Stimulated activated CD4-positive, alpha-beta T cell treated with anti-CD3 and anti-CD28 coated beads, Interleukin-12 subunit alpha, Interleukin-12 subunit beta, amount 100 ng/mL, for 48 hours (primary cell): ENCODE data around the gene MST1.

ENCODE experiments used
- DNase-seq, 3 donors: peaks; one replicate each; pipeline ENCODE4 v3.0.0-alpha.2; 2020; ENCODE audit warnings: low read depth in 2 of 3, low spot score in 1 of 3

MST1 gene

DNA sequence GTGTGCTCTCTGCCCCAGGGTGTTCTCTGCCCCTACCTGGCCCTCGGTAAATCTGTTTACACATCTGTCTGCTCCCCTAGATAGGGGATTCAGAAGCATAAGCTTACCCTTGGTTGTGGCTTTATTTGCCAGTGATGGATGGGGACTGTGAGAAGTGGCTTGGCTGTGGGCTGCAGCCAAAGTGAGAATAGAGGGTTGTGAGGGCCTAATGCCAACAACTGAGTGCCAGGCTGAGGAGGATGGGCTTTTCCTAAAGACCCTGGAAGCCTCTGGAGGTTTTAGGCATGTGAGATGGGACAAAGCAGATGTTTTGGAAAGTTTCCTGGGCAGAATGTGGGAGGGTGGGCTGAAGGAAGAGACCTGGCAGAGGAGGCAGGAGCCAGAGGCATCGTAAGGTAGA lies 30.6 kb downstream of the MST1 start:
- DNase-seq = no peak

DNA sequence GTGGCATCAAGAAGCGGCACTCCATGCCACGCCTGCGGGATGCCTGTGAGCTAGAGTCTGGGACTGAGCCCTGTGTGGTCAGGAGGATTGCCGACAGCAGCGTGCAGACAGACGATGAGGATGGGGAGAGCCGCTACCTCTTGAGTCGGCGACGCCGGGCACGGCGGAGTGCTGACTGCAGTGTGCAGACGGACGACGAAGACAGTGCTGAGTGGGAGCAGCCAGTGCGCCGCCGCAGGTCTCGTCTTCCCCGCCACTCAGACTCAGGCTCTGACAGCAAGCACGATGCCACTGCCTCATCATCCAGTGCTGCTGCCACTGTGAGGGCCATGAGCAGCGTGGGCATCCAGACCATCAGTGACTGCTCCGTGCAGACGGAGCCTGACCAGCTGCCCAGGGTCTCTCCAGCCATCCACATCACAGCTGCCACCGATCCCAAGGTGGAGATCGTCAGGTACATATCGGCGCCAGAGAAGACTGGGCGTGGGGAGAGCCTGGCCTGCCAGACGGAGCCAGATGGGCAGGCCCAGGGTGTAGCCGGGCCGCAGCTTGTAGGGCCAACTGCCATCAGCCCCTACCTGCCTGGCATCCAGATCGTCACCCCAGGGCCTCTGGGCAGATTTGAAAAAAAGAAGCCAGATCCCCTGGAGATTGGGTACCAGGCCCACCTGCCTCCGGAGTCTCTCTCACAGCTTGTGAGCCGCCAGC lies 31.9 kb downstream of the MST1 start:
- no peak for DNase-seq

DNA sequence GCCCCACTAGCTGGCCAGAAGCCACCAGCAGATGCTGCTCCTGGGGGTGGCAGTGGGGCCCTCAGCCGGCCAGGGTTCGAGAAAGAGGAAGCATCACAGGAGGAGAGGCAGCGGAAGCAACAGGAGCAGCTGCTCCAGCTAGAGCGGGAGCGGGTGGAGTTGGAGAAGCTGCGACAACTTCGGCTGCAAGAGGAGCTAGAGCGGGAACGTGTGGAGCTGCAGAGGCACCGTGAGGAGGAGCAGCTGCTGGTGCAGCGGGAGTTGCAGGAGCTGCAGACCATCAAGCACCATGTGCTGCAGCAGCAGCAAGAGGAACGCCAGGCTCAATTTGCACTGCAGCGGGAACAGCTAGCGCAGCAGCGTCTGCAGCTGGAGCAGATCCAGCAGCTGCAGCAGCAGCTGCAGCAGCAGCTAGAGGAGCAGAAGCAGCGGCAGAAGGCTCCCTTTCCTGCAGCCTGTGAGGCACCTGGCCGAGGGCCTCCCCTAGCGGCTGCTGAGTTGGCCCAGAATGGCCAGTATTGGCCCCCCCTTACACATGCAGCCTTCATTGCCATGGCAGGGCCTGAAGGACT lies 32.6 kb downstream of the MST1 start:
- DNase-seq = no peak

DNA sequence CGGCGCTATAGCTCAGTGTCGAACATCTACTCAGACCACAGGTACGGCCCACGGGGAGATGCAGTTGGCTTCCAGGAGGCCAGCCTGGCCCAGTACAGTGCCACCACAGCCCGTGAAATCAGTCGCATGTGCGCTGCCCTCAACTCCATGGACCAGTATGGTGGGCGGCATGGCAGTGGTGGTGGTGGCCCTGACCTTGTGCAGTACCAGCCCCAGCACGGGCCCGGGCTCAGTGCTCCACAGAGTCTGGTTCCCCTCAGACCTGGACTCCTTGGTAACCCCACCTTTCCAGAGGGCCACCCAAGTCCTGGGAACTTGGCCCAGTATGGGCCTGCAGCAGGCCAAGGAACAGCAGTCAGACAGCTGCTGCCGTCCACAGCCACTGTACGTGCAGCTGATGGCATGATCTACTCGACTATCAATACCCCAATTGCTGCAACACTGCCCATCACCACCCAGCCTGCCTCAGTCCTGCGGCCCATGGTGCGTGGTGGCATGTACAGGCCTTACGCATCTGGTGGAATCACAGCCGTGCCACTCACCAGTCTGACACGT lies 33.5 kb downstream of the MST1 start:
- DNase-seq = no peak

- no peak for DNase-seq
Observed at GRCh38 chr3:49654955-49655556, 34.2 kb downstream of the MST1 start.

GRCh38 chr3:49654176-49654825 lies 35.0 kb downstream of the MST1 start:
- DNase-seq = no peak

GRCh38 chr3:49653621-49654020 lies 35.7 kb downstream of the MST1 start:
- no peak for DNase-seq

GRCh38 chr3:49652903-49653415 lies 36.3 kb downstream of the MST1 start:
- no peak for DNase-seq

- no peak for DNase-seq
Observed at GRCh38 chr3:49652218-49652902, 36.9 kb downstream of the MST1 start.

GRCh38 chr3:49650637-49651036 lies 38.6 kb downstream of the MST1 start:
- DNase-seq = no peak

DNA sequence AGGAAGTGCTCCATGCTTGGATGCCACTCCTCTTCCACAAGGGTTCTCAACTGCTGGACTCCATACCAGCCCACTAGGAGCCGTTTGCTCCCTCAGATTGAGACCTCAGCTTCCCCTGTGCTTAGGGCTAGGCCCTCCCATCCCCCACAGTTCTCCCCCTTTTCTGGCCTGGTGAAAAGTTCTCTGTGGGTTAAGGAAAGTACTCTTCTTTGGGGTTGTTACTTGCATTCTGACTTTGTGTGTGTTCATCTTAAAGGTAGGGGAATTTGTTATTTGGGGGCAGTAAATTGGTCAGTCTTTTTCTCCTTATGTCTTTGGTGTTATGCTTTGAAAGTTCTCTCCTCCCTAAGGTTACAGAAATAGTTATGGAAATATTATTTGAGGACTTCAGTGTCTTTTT lies 39.1 kb downstream of the MST1 start:
- DNase-seq = no peak

DNA sequence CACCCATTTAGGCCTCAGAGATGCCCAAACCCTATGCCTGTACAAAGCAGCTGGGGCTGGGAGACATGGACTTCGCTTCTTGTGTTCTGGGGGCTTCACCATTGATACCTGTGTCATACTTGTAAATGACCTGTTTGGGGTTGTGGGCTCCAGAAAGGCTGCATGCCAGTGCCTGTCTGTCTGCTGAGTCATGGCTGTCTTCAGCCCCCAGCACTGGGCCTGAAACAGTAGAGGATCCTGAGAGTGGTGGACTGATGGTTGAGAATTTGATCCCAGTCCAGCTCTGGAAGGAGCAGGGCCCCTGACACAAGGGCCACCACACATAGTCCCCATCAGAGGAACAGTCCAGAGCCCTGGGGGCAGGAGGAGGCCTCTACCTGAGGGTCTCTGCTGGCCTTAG lies 39.7 kb downstream of the MST1 start:
- DNase-seq = no peak

DNA sequence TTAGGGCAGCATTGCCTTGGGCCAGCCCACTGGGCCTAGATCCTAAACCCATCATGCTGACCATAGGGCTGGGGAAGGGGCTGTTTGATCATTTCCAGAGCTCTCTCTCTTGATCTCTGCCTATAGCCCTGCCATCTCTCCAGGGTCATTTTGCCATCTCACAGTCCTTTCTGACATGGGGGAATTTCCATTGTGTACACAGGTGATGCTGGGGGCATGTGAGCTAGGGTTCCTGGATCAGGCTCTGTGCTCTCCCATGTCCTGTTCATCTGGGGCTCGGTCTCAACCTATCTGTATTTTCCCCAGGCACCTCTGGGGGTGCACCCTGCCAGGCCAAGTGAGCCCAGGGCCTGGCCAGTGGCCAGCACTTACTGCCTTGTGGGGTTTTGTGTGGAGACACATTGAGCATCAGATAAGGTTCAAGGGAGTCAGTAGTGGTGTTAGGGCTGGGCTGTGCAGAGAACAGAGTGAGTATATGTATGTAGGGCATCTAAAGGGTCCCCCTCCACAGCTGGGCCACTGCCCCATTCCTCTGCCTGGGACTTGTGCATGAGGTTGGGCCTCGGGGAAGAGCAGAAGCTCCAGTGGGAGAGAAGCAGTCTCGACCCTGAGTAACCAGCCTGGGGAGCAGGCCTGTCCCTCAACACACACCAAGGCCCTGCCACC lies 40.8 kb downstream of the MST1 start:
- no peak for DNase-seq

GRCh38 chr3:49647741-49648140 lies 41.5 kb downstream of the MST1 start:
- no peak for DNase-seq

GRCh38 chr3:49646236-49646635 lies 43.0 kb downstream of the MST1 start:
- no peak for DNase-seq

DNA sequence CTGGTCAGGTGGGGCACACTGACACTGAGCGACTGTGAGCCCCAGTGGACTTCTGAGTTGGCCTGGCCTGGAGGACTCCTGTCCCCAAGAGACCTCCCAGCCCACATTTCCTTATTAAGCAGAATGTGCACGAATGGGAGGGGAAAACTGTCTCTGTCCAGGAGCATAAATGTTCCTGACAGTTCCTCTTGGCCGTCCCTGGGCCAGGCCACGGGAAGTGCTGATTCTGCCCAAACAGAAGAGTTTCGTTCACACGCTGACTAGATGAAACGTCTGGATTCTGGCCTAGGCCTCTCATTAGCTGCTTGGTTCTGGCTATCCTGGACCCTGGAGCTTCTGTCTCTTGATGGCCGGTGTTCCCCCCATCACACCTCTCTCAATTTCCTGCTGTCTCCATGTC lies 44.6 kb downstream of the MST1 start:
- DNase-seq = no peak

DNA sequence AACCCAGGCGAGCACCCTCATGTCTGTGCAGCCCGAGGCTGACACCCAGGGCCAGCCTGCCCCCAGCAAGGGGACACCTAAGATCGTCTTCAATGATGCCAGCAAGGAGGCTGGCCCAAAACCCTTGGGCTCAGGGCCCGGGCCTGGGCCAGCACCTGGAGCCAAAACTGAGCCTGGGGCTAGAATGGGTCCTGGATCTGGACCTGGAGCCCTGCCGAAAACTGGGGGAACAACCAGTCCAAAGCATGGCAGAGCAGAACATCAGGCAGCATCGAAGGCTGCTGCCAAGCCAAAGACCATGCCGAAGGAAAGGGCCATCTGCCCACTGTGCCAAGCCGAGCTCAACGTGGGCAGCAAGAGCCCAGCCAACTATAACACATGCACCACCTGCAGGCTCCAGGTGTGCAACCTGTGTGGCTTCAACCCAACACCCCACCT lies 46.5 kb downstream of the MST1 start:
- no peak for DNase-seq

GRCh38 chr3:49641921-49642707 lies 47.2 kb downstream of the MST1 start:
- DNase-seq = no peak

- no peak for DNase-seq
Observed at GRCh38 chr3:49641292-49641691, 48.0 kb downstream of the MST1 start.

DNA sequence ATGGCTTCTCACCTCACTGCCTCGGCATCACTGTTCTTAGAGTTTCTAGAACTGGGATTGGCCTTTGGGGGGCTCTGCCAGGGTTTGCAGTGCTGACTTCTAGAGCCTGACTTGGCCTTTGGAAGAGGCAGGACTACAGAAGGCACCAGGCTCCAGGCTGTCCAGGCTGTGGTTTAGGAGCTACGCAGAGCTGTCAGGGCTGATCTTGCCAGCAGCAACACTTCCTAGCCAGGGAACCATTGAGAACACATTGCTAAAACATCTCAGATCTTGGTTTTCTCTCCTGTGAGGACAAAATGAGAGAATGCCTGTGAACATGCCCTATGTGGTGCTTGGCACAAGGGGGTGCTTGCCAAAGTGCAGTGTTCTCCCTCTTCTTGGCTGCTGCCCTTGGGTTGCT lies 49.7 kb downstream of the MST1 start:
- DNase-seq = no peak
